Keratinocyte (primary cell): ENCODE measurements around the gene FAM169A. TPM values are rescaled to one million over a fixed set of nuclear protein-coding genes. Genes with fewer than 3 reads are reported as not detected.
A peak's percentile ranks its signal among the peaks of the same experiment; 100 is the strongest.
"Not testable (repeated sequence)": the region's sequence is repeated elsewhere in the genome, so short reads cannot be mapped to it uniquely, and the experiment has no call there.

Experiments used
- DNase-seq: peaks from one replicate; pipeline ENCODE4 v3.0.0-alpha.2; 2011; ENCODE audit warnings: low read depth, missing footprints, low spot score
- FAIRE-seq: peaks from 2 replicates; lab custom pipeline; 2011; peaks lifted over from hg19 to GRCh38; lab: Jason Lieb, UNC
- H2AFZ ChIP-seq: 2 replicates; pipeline ENCODE4 v1.6.0; 2012; ENCODE audit warnings: low read length, control low read depth, inconsistent platforms; ENCODE audit not compliant: control insufficient read depth
- H3K27ac ChIP-seq: 2 replicates; pipeline ENCODE4 v1.5.1; 2011; ENCODE audit warnings: low read length; ENCODE audit not compliant: control insufficient read depth, insufficient read depth
- H3K27me3 ChIP-seq: 3 replicates; pipeline ENCODE4 v1.6.0; 2011; ENCODE audit warnings: low read length; ENCODE audit not compliant: control insufficient read depth, insufficient read depth; ENCODE audit errors: extremely low read depth
- H3K36me3 ChIP-seq, 2 experiments: 2 replicates in 1 of 2; 3 replicates in 1 of 2; pipeline ENCODE4 v1.5.1; 2011; ENCODE audit warnings: low read length in 2 of 2, mild to moderate bottlenecking in 1 of 2; ENCODE audit not compliant: control insufficient read depth in 2 of 2, insufficient read depth in 2 of 2; ENCODE audit errors: extremely low read depth in 1 of 2
- H3K4me1 ChIP-seq: 3 replicates; pipeline ENCODE4 v1.5.1; 2011; ENCODE audit warnings: low read length; ENCODE audit not compliant: control insufficient read depth, insufficient read depth; ENCODE audit errors: extremely low read depth
- H3K4me2 ChIP-seq: 3 replicates; pipeline ENCODE4 v1.6.0; 2011; ENCODE audit warnings: low read depth, low read length; ENCODE audit not compliant: control insufficient read depth, insufficient read depth; ENCODE audit errors: extremely low read depth
- H3K4me3 ChIP-seq, 3 experiments: fragments of 200-600 bp in 1 of 3; sonication (generic) in 1 of 3; 2 replicates in 2 of 3; 3 replicates in 1 of 3; pipeline ENCODE4 v1.5.1; 2011 to 2016; ENCODE audit warnings: low read length in 3 of 3, mild to moderate bottlenecking in 3 of 3, control low read depth in 2 of 3, inconsistent platforms in 1 of 3, low read depth in 1 of 3, mixed read lengths in 1 of 3, mixed run types in 1 of 3, moderate library complexity in 1 of 3; ENCODE audit not compliant: control insufficient read depth in 2 of 3, insufficient read depth in 2 of 3; ENCODE audit errors: extremely low read depth in 1 of 3
- H3K79me2 ChIP-seq: 2 replicates; pipeline ENCODE4 v1.6.0; 2012; ENCODE audit warnings: low read length; ENCODE audit not compliant: control insufficient read depth, insufficient read depth
- H3K9ac ChIP-seq: 3 replicates; pipeline ENCODE4 v1.6.0; 2011; ENCODE audit warnings: low read length; ENCODE audit not compliant: control insufficient read depth, insufficient read depth; ENCODE audit errors: extremely low read depth
- H3K9me1 ChIP-seq: 3 replicates; pipeline ENCODE4 v1.6.0; 2011; ENCODE audit warnings: low read length; ENCODE audit not compliant: control insufficient read depth, insufficient read depth; ENCODE audit errors: extremely low read depth
- H3K9me3 ChIP-seq: 2 replicates; pipeline ENCODE4 v1.5.1; 2012; ENCODE audit warnings: low read depth, low read length; ENCODE audit not compliant: control insufficient read depth
- H4K20me1 ChIP-seq: 3 replicates; pipeline ENCODE4 v1.6.0; 2011; ENCODE audit warnings: low read length; ENCODE audit not compliant: control insufficient read depth, insufficient read depth; ENCODE audit errors: extremely low read depth
- CTCF ChIP-seq, 3 experiments: IDR thresholded peaks in 1 of 3; conservative IDR thresholded peaks in 1 of 3; optimal IDR thresholded peaks in 1 of 3; 2 replicates in 2 of 3; 3 replicates in 1 of 3; pipeline versions ENCODE3 to v1.5.1; 2011; ENCODE audit warnings: low read length in 3 of 3, mild to moderate bottlenecking in 3 of 3, moderate library complexity in 2 of 3, control low read depth in 1 of 3, inconsistent platforms in 1 of 3; ENCODE audit not compliant: insufficient read depth in 2 of 3; ENCODE audit errors: extremely low read depth in 1 of 3
- EZH2 ChIP-seq: IDR thresholded peaks from one replicate; pipeline ENCODE4 v1.6.1; 2012; ENCODE audit warnings: inconsistent platforms, mild to moderate bottlenecking, low read length, moderate library complexity
- dilution Hi-C: fragments of 300-500 bp; cut with MboI; formaldehyde crosslinking; loops from one replicate; pipeline ENCODE4 v1.7.0; 2020; ENCODE audit warnings: low sequenced_read_pairs; ENCODE audit not compliant: extremely low pct_ligation_motif_present
- polyA plus RNA-seq, 5 experiments: library from polyadenylated mRNA; depleted of rRNA in 3 of 5; stranded (reverse) in 3 of 5; stranded (forward) in 1 of 5; unstranded in 1 of 5; fragments of >200 nt; gene quantifications; 1 replicate in 1 of 5; 2 replicates in 3 of 5; 3 replicates in 1 of 5; pipeline versions ENCODE4 v1.2.1 to v1.2.3, GENCODE V29; 2011 to 2012; ENCODE audit warnings: missing spikeins in 2 of 5, low read depth in 1 of 5, low replicate concordance in 1 of 5

FAM169A gene
- polyA plus RNA-seq, 1 donor (not counting 4 experiments of a cell fraction or from before 2014, with no cell fraction given) = 13.1 TPM

GRCh38 chr5:74798977-74799911 lies 66.9 kb downstream of the FAM169A start:
- TF ChIP-seq EZH2 (no peak), CTCF (optimal IDR thresholded peaks at IDR 0.05 in 1 of 3, IDR thresholded peaks at IDR 0.05 in 1 of 3, conservative IDR thresholded peaks at IDR 0.05 in 1 of 3; ENCODE audit: extremely low read depth in 1 of 3, insufficient read depth in 2 of 3, low read length in 3 of 3) (no peak)
- H4K20me1 ChIP-seq = no peaks in the 10 kb centered on the region
- H3K4me3 ChIP-seq = no peak overlapping the region
- no peaks in the 10 kb centered on the region for H3K27me3 ChIP-seq
- H3K9me3 ChIP-seq = no peaks in the 10 kb centered on the region
- DNase-seq = no peak
- no peaks in the 10 kb centered on the region for H3K79me2 ChIP-seq
- H3K4me1 ChIP-seq = peaks cover 10% of the 10 kb centered on the region
- H3K9ac ChIP-seq = no peak overlapping the region
- H2AFZ ChIP-seq = no peak overlapping the region
- H3K9me1 ChIP-seq = no peaks in the 10 kb centered on the region
- FAIRE-seq = no peak
- dilution Hi-C loops = no loop called here
- peaks cover 8 to 12% of the 10 kb centered on the region in 2 experiments for H3K36me3 ChIP-seq
- no peak overlapping the region for H3K4me2 ChIP-seq
- H3K27ac ChIP-seq = no peak overlapping the region

- H3K9me3 ChIP-seq, H3K9me1 ChIP-seq, DNase-seq, H3K9ac ChIP-seq, H3K27me3 ChIP-seq, H3K4me1 ChIP-seq, H3K36me3 ChIP-seq, H3K4me3 ChIP-seq, H2AFZ ChIP-seq, H3K4me2 ChIP-seq, FAIRE-seq, H3K79me2 ChIP-seq, dilution Hi-C loops, H4K20me1 ChIP-seq: not testable (repeated sequence)
- peak overlapping the region; percentile 3 for H3K27ac ChIP-seq
These were observed 74.5 kb downstream of the FAM169A start for GRCh38 chr5:74791669-74792068.
